Measurements from ENCODE around the gene ATP9B.

The ATP9B gene

GRCh38 chr18:79406708-79407107 is 337.5 kb downstream of the ATP9B start:
- no peak for TF ChIP-seq SIN3A (IDR thresholded peaks at IDR 0.05; ENCODE audit: borderline replicate concordance, insufficient read depth, low read length)
- no peak for TF ChIP-seq REST (IDR thresholded peaks at IDR 0.05; ENCODE audit: insufficient read depth in 1 of 2, low read depth in 2 of 2, low read length in 2 of 2)
- no peak for TF ChIP-seq POLR2AphosphoS5 (IDR thresholded peaks at IDR 0.05; ENCODE audit: low read depth, low read length)
- TF ChIP-seq FOXP2 (optimal IDR thresholded peaks at IDR 0.05; ENCODE audit: borderline replicate concordance, extremely low read depth, extremely low read length, insufficient read depth) = no peak
- no peak for TF ChIP-seq TAF1 (IDR thresholded peaks at IDR 0.05; ENCODE audit: borderline replicate concordance, insufficient read depth, low read length)

- TF ChIP-seq REST (IDR thresholded peaks at IDR 0.05; ENCODE audit: insufficient read depth in 1 of 2, low read depth in 2 of 2, low read length in 2 of 2) (no peak), FOXP2 (optimal IDR thresholded peaks at IDR 0.05; ENCODE audit: borderline replicate concordance, extremely low read depth, extremely low read length, insufficient read depth) (no peak), POLR2AphosphoS5 (IDR thresholded peaks at IDR 0.05; ENCODE audit: low read depth, low read length) (no peak), TAF1 (IDR thresholded peaks at IDR 0.05; ENCODE audit: borderline replicate concordance, insufficient read depth, low read length) (no peak), SIN3A (IDR thresholded peaks at IDR 0.05; ENCODE audit: borderline replicate concordance, insufficient read depth, low read length) (no peak)
Measured at GRCh38 chr18:79409313-79409712, 340.1 kb downstream of the ATP9B start.

GRCh38 chr18:79410171-79410641 is 341.0 kb downstream of the ATP9B start:
- TF ChIP-seq TAF1 (IDR thresholded peaks at IDR 0.05; ENCODE audit: borderline replicate concordance, insufficient read depth, low read length) = no peak
- no peak for TF ChIP-seq REST (IDR thresholded peaks at IDR 0.05; ENCODE audit: insufficient read depth in 1 of 2, low read depth in 2 of 2, low read length in 2 of 2)
- TF ChIP-seq SIN3A (IDR thresholded peaks at IDR 0.05; ENCODE audit: borderline replicate concordance, insufficient read depth, low read length) = no peak
- no peak for TF ChIP-seq FOXP2 (optimal IDR thresholded peaks at IDR 0.05; ENCODE audit: borderline replicate concordance, extremely low read depth, extremely low read length, insufficient read depth)
- TF ChIP-seq POLR2AphosphoS5 (IDR thresholded peaks at IDR 0.05; ENCODE audit: low read depth, low read length) = no peak

- no peak for TF ChIP-seq REST (IDR thresholded peaks at IDR 0.05; ENCODE audit: insufficient read depth in 1 of 2, low read depth in 2 of 2, low read length in 2 of 2)
- no peak for TF ChIP-seq POLR2AphosphoS5 (IDR thresholded peaks at IDR 0.05; ENCODE audit: low read depth, low read length)
- no peak for TF ChIP-seq SIN3A (IDR thresholded peaks at IDR 0.05; ENCODE audit: borderline replicate concordance, insufficient read depth, low read length)
- TF ChIP-seq FOXP2 (optimal IDR thresholded peaks at IDR 0.05; ENCODE audit: borderline replicate concordance, extremely low read depth, extremely low read length, insufficient read depth) = no peak
- no peak for TF ChIP-seq TAF1 (IDR thresholded peaks at IDR 0.05; ENCODE audit: borderline replicate concordance, insufficient read depth, low read length)
Measured at GRCh38 chr18:79410731-79411613, 341.8 kb downstream of the ATP9B start.
